HG03175 (cell line): Measurements from ENCODE around the gene RASL12.

Experiments used
- ATAC-seq: cut with Tn5 transposase; IDR thresholded peaks from one replicate; pipeline ENCODE4 v1.9.1; 2021; ENCODE audit warnings: mild to moderate bottlenecking, moderate library complexity; ENCODE audit not compliant: unreplicated experiment

The RASL12 gene

DNA sequence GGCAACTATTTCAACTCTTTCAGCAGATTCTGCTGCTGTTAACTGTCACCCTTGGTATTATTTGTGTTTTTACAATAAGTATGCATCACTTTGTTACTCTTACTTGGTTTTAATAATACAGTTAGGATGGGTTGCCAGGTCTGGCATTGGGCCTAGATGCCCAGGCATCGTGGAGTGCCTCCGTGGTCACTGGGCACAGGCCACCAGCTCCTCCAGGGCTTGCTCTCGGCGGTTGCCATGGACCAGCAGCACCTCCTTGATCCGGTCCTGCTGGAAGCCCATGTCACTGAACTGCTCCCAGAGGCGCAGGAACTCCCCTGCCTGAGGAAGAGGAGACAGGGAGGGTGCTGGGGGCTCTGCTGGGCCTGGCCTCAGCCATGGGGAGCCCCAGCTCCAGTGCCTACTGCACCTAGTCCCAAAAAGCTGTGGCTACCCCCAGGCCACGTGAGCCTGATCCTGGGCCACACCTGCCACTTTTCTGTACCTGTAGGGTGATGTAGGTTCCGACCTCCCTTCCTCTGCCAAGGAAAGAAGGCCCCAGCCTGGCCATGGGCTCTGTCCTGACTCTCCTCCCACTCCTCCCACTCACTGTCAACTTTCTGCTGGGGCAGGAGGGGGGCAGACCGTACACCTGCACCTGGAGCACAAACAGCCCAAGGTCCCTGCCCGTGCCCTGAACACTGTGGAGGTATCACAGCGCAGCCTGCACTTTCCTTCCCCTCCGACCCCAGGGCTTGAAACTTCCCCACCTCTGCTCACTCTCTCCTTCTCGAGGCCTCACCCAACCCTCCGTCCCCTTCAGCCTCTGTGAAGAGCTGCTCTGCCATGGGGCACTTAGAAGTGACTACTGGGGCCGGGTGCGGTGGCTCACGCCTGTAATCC lies 25.4 kb upstream of the RASL12 start:
- no peak for ATAC-seq

GRCh38 chr15:65091946-65092770 lies 24.4 kb upstream of the RASL12 start:
- no peak for ATAC-seq

GRCh38 chr15:65089206-65089824 lies 21.5 kb upstream of the RASL12 start:
- no peak for ATAC-seq

DNA sequence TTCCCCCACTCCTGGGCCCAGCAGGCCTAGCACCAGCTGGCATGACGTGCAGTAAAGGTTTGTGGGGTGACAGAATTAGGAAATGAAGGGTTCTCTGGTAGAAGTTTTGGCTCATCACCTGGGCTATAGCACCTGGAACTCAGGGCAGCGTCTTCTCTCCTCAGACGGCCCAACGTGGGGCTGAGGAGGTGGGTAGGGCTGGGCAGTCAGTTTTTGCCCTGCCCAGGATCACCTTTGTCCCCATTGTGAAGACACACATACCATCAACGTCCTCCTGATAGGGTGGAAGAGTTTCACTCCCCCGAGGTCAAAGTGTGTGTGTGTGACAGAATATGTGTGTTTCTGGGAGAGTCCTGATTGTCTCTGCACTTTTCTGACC lies 20.8 kb upstream of the RASL12 start:
- no peak for ATAC-seq

DNA sequence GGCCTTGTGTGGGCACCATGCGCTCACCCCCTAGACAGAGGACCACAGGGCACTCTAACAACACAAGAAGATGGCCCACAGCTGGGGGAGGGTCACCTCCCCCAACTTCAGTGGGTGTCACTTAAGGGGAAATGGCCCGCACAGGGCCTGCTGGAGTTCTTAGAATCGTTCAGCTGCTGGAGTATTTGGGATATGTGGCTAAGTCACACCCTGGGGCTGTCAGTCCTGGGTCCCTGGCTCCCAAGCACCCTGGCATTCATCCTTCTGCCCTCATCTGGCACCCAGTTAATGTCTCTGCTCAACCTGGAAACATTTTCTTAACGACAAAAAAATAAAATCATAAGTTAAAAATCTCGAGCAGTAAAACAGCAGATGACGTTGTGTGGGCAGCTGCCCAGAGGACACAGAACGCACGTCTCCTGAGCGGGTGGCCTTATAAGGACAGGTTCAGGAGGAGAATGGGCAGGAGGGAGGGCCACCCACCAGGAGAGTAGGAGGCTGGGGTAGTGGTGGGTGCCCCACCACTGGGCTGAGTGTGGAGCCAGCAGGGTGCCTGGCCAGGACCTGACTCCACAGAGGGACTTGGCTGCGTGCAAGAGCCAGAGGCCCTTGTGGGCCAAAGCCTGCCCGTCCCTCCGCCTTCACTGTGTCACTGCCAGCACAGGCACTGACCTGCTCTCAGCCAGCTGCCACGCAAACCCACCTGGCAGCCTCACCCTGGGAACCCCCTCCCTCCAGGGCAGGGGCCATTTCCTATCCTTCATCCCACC lies 20.3 kb upstream of the RASL12 start:
- ATAC-seq = no peak

DNA sequence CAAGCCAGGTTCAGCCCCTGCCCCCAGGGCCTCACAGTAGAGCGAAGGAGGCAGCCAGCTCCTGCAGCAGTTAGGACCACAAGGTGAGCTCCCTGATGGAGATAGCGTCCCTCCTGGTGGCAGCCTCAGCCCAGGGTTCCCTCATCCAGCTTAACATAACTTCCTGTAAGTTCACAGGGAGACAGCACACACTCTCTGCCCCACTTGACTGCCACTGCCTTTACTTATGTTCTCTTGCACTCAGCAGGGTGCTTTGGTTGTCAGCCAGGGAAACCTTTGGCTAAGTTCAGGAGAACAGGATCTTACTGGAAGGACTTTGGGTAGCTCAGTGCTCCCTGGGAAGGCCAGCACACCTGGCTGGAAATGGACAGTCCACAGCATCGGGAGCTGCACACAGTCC lies 19.6 kb upstream of the RASL12 start:
- ATAC-seq = no peak

DNA sequence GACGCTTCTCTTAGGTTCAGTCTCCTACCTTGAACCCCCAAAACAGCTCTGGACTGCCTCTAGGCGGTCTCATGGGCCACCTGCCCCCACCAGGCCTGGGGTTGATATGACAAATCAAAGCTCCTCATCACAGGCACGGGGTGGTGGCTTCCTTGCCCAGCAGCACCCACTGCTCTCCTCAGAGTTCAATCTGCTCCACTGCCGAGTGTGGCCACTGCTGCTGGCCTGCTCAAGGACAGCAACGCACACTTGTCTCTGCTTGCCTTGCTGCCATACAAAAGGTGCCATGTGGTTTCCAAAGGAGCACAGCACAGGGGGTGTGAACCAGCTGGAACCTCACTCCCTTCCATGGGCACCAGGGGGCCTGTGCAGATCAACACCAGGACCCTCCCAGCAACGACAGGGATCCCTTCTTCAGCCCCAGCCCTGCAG lies 18.9 kb upstream of the RASL12 start:
- ATAC-seq = no peak

GRCh38 chr15:65085990-65086679 lies 18.3 kb upstream of the RASL12 start:
- ATAC-seq = no peak

GRCh38 chr15:65085207-65085753 lies 17.5 kb upstream of the RASL12 start:
- no peak for ATAC-seq

DNA sequence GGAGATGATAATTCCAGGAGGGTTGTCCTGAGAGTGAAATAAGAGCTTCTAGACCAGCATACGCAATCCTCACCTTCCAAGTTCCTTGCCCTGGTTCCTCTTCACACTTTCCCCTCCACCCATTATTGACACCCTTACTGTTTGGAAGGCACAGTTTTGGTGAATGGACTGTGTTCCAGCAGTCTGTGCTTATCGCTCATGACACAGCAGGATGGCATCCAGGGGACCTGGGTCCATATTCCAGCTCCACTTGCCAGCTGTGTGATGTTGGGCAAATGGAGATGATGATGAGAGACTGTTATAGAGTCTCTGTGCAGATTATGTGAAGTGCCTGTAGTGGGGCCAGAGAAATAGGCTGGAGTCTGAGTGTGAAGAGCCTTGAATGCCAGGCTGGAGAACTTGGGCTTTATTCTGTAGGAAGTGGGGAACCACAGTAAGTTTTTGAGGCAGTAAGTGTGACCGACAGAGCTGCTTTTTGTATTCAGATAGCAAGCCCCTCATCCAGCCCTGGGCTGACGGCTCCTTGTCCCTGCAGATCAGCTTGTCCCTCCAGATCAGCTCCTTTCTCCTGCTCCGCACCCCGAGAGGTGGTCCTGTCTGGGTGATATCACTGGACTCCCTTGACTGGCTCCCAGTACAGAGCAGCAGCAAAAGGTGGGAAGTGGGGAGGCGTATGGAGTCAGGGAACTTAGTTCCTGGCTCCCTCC lies 16.9 kb upstream of the RASL12 start:
- no peak for ATAC-seq

GRCh38 chr15:65083262-65083701 lies 15.5 kb upstream of the RASL12 start:
- ATAC-seq = no peak

GRCh38 chr15:65082303-65082953 lies 14.6 kb upstream of the RASL12 start:
- no peak for ATAC-seq

DNA sequence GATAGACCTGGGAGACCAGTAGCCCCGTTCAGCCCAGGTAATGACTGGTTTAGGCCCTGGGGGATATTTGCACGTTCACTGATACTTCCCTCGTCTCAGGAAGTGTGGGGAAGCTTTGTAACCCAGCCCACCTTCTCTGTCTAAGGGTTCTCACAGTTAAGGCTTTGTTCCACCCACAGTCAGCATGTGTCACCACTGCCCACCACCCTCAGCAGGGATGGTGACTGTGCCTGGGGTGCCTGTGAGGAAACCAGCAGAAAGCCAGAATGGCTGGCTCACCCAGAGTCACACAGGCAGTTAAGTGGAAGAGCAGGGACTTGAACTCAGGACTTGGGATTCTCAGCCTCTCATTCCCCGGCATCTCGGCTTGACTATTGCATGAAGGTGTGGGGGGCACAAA lies 14.0 kb upstream of the RASL12 start:
- no peak for ATAC-seq

GRCh38 chr15:65081270-65081669 lies 13.5 kb upstream of the RASL12 start:
- no peak for ATAC-seq

- no peak for ATAC-seq
These were observed 11.8 kb upstream of the RASL12 start for GRCh38 chr15:65079580-65079979.

- ATAC-seq = no peak
These were observed 10.2 kb upstream of the RASL12 start for GRCh38 chr15:65077981-65078352.

DNA sequence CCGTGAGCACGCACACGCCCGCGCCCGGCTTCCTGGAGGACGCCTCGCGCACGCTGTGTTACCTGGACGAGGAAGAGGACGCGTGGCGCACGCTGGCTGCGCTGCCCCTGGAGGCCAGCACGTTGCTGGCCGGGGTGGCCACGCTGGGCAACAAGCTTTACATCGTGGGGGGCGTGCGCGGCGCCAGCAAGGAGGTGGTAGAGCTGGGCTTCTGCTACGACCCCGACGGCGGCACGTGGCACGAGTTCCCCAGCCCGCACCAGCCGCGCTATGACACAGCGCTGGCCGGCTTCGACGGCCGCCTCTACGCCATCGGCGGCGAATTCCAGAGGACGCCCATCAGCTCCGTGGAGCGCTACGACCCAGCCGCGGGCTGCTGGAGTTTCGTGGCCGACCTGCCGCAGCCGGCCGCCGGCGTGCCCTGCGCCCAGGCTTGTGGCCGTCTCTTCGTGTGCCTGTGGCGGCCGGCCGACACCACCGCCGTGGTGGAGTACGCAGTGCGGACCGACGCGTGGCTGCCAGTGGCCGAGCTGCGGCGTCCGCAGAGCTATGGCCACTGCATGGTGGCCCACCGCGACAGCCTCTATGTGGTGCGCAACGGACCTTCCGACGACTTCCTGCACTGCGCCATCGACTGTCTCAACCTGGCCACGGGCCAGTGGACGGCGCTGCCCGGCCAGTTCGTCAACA lies 9.6 kb upstream of the RASL12 start:
- ATAC-seq = no peak
